Measurements from ENCODE around the gene AIMP1.

The AIMP1 gene

GRCh38 chr4:106303548-106304281 is 12.6 kb upstream of the AIMP1 start:
- Histone ChIP-seq H4K20me1 (no peaks in the 10 kb centered on the region; a peak in 2 of 22 replicates), H3K27me3 (no peaks in the 10 kb centered on the region), H3K4me1 (no peaks in the 10 kb centered on the region), H3K4me2 (no peak overlapping the region), H3K27ac (no peak overlapping the region), H3K9ac (no peak overlapping the region), H3K36me3 (peaks cover 39 to 90% (median 71%) of the 10 kb centered on the region in 11 experiments), H3K9me3 (replicated peaks in 1 of 11) (peaks cover 0 to 6% (median 0%) of the 10 kb centered on the region in 11 experiments; a peak in 5 of 22 replicates), H3K4me3 (no peak overlapping the region)
- TF ChIP-seq Cebpa-rat (IDR thresholded peaks at IDR 0.05) = no peak

- peaks cover 39 to 83% (median 65%) of the 10 kb centered on the region in 11 experiments for H3K36me3 ChIP-seq
- H3K4me2 ChIP-seq = no peak overlapping the region
- no peak for TF ChIP-seq Cebpa-rat (IDR thresholded peaks at IDR 0.05)
- peaks cover 0 to 6% (median 0%) of the 10 kb centered on the region in 11 experiments; a peak in 5 of 22 replicates for H3K9me3 ChIP-seq (replicated peaks in 1 of 11)
- H3K27me3 ChIP-seq = no peaks in the 10 kb centered on the region
- no peak overlapping the region for H3K4me3 ChIP-seq
- H3K27ac ChIP-seq = no peak overlapping the region
- no peak overlapping the region for H3K9ac ChIP-seq
- H3K4me1 ChIP-seq = no peaks in the 10 kb centered on the region
- no peaks in the 10 kb centered on the region; a peak in 2 of 22 replicates for H4K20me1 ChIP-seq
Observed at GRCh38 chr4:106304632-106305031, 11.7 kb upstream of the AIMP1 start.

GRCh38 chr4:106305435-106306055 is 10.8 kb upstream of the AIMP1 start:
- no peak overlapping the region for H3K4me2 ChIP-seq
- no peaks in the 10 kb centered on the region for H3K4me1 ChIP-seq
- H3K36me3 ChIP-seq = peaks cover 33 to 76% (median 56%) of the 10 kb centered on the region in 11 experiments; a peak in 21 of 22 replicates
- no peaks in the 10 kb centered on the region; a peak in 1 of 22 replicates for H4K20me1 ChIP-seq
- H3K9ac ChIP-seq = no peak overlapping the region
- TF ChIP-seq Cebpa-rat (IDR thresholded peaks at IDR 0.05) = no peak
- H3K4me3 ChIP-seq = no peak overlapping the region
- H3K27me3 ChIP-seq = no peaks in the 10 kb centered on the region
- H3K27ac ChIP-seq = no peak overlapping the region
- H3K9me3 ChIP-seq (replicated peaks in 1 of 11) = peaks cover 0 to 3% (median 0%) of the 10 kb centered on the region in 11 experiments; a peak in 1 of 22 replicates

- Histone ChIP-seq H3K36me3 (peaks cover 26 to 67% (median 48%) of the 10 kb centered on the region in 11 experiments; a peak in 21 of 22 replicates), H3K27me3 (no peaks in the 10 kb centered on the region), H3K4me1 (no peaks in the 10 kb centered on the region), H3K9me3 (replicated peaks in 1 of 11) (no peaks in the 10 kb centered on the region), H3K4me3 (no peak overlapping the region), H3K27ac (no peak overlapping the region), H3K4me2 (no peak overlapping the region), H3K9ac (no peak overlapping the region), H4K20me1 (no peaks in the 10 kb centered on the region; a peak in 1 of 22 replicates)
- TF ChIP-seq Cebpa-rat (IDR thresholded peaks at IDR 0.05) = no peak
Observed at GRCh38 chr4:106306561-106306960, 9.8 kb upstream of the AIMP1 start.

- H3K36me3 ChIP-seq = peaks cover 6 to 17% (median 14%) of the 10 kb centered on the region in 11 experiments; a peak in 18 of 22 replicates
- H3K27me3 ChIP-seq = no peaks in the 10 kb centered on the region
Observed at GRCh38 chr4:106312377-106312776, 4.0 kb upstream of the AIMP1 start.

GRCh38 chr4:106312997-106313522 is 3.3 kb upstream of the AIMP1 start:
- peaks cover 18 to 41% (median 32%) of the 10 kb centered on the region in 10 experiments for H3K4me1 ChIP-seq
- H3K4me2 ChIP-seq = peak overlapping the region in 5 of 11 experiments; percentile 2 to 30 (median 7); a peak in 8 of 22 replicates
- peaks cover 6 to 14% (median 8%) of the 10 kb centered on the region in 11 experiments; a peak in 18 of 22 replicates for H3K36me3 ChIP-seq
- no peak overlapping the region for H3K4me3 ChIP-seq
- peaks cover 0 to 3% (median 0%) of the 10 kb centered on the region in 11 experiments; a peak in 1 of 22 replicates for H4K20me1 ChIP-seq
- H3K27me3 ChIP-seq = no peaks in the 10 kb centered on the region
- no peaks in the 10 kb centered on the region for H3K9me3 ChIP-seq (replicated peaks in 1 of 11)
- H3K27ac ChIP-seq = no peak overlapping the region
- no peak for TF ChIP-seq Cebpa-rat (IDR thresholded peaks at IDR 0.05)
- 0 out of 22 replicates have a peak overlapping the region, but pooled peaks of 1 of the 11 experiments have one; percentile 13 for H3K9ac ChIP-seq

More at GRCh38 chr4:106312377-106312776, 4.0 kb upstream of the AIMP1 start:
- no peak overlapping the region for H3K4me3 ChIP-seq
- no peak overlapping the region for H3K27ac ChIP-seq
- no peak for TF ChIP-seq Cebpa-rat (IDR thresholded peaks at IDR 0.05)
- H3K4me2 ChIP-seq = peak overlapping the region in 3 of 11 experiments; percentile 6 to 30 (median 13); a peak in 5 of 22 replicates
- H3K9me3 ChIP-seq (replicated peaks in 1 of 11) = no peaks in the 10 kb centered on the region
- no peaks in the 10 kb centered on the region; a peak in 1 of 22 replicates for H4K20me1 ChIP-seq
- H3K9ac ChIP-seq = no peak overlapping the region
- H3K4me1 ChIP-seq = peaks cover 11 to 34% (median 25%) of the 10 kb centered on the region in 10 experiments; a peak in 19 of 20 replicates

GRCh38 chr4:106314960-106315359 is 1.4 kb upstream of the AIMP1 start:
- H3K4me3 ChIP-seq = peak overlapping the region; percentile 67 to 98 (median 89)
- peaks cover 0 to 18% (median 4%) of the 10 kb centered on the region in 11 experiments; a peak in 14 of 22 replicates for H3K36me3 ChIP-seq
- peaks cover 22 to 47% (median 39%) of the 10 kb centered on the region in 10 experiments for H3K4me1 ChIP-seq
- no peak for TF ChIP-seq Cebpa-rat (IDR thresholded peaks at IDR 0.05)
- H3K27me3 ChIP-seq = no peaks in the 10 kb centered on the region
- H3K9me3 ChIP-seq (replicated peaks in 1 of 11) = peaks cover 0 to 4% (median 2%) of the 10 kb centered on the region in 11 experiments; a peak in 13 of 22 replicates
- peak overlapping the region; percentile 89 to 99 (median 98) for H3K9ac ChIP-seq
- H3K27ac ChIP-seq = peak overlapping the region in 10 of 11 experiments; percentile 95 to 99 (median 98); a peak in 21 of 22 replicates
- H3K4me2 ChIP-seq = peak overlapping the region; percentile 63 to 98 (median 90)
- H4K20me1 ChIP-seq = peaks cover 0 to 8% (median 0%) of the 10 kb centered on the region in 11 experiments; a peak in 2 of 22 replicates

GRCh38 chr4:106315476-106315967 is 828 bp upstream of the AIMP1 start:
- H3K36me3 ChIP-seq = peaks cover 3 to 24% (median 10%) of the 10 kb centered on the region in 11 experiments
- H3K4me3 ChIP-seq = peak overlapping the region; percentile 67 to 98 (median 89)
- H3K4me2 ChIP-seq = peak overlapping the region; percentile 63 to 98 (median 90)
- H3K27ac ChIP-seq = peak overlapping the region; percentile 95 to 99 (median 98)
- peaks cover 0 to 9% (median 0%) of the 10 kb centered on the region in 11 experiments; a peak in 4 of 22 replicates for H4K20me1 ChIP-seq
- H3K27me3 ChIP-seq = no peaks in the 10 kb centered on the region
- no peak for TF ChIP-seq Cebpa-rat (IDR thresholded peaks at IDR 0.05)
- H3K9me3 ChIP-seq (replicated peaks in 1 of 11) = peaks cover 4 to 10% (median 8%) of the 10 kb centered on the region in 11 experiments; a peak in 19 of 22 replicates
- peak overlapping the region; percentile 89 to 99 (median 98) for H3K9ac ChIP-seq
- peaks cover 22 to 47% (median 39%) of the 10 kb centered on the region in 10 experiments for H3K4me1 ChIP-seq
